GM18858 (cell line): ENCODE results near the gene AKIRIN1.
"Not testable (repeated sequence)": the region's sequence is repeated elsewhere in the genome, so short reads cannot be mapped to it uniquely, and the experiment has no call there.

Experiments used
- ATAC-seq: cut with Tn5 transposase; IDR thresholded peaks from one replicate; pipeline ENCODE4 v1.9.1; 2021; ENCODE audit not compliant: unreplicated experiment

The AKIRIN1 gene

GRCh38 chr1:38992412-38993111 lies 1.5 kb downstream of the AKIRIN1 start:
- ATAC-seq, result no peak

- no peak for ATAC-seq
Observed at GRCh38 chr1:38994196-38994595, 3.1 kb downstream of the AKIRIN1 start.

- no peak for ATAC-seq
Observed at GRCh38 chr1:38997034-38997900, 6.2 kb downstream of the AKIRIN1 start.

- ATAC-seq, result no peak
Observed at GRCh38 chr1:38997901-38998190, 6.8 kb downstream of the AKIRIN1 start.

GRCh38 chr1:39001516-39002421 lies 10.7 kb downstream of the AKIRIN1 start:
- ATAC-seq, result no peak

GRCh38 chr1:39003281-39003680 lies 12.2 kb downstream of the AKIRIN1 start:
- ATAC-seq, result no peak

GRCh38 chr1:39003794-39004193 lies 12.7 kb downstream of the AKIRIN1 start:
- no peak for ATAC-seq

GRCh38 chr1:39006287-39006686 lies 15.2 kb downstream of the AKIRIN1 start:
- ATAC-seq, result no peak

- ATAC-seq, result no peak
Observed at GRCh38 chr1:39006726-39007645, 15.9 kb downstream of the AKIRIN1 start.

- not testable (repeated sequence) for ATAC-seq
Observed at GRCh38 chr1:39014956-39015355, 23.9 kb downstream of the AKIRIN1 start.

- no peak for ATAC-seq
Observed at GRCh38 chr1:39016604-39017171, 25.6 kb downstream of the AKIRIN1 start.

- no peak for ATAC-seq
Observed at GRCh38 chr1:39017266-39017665, 26.2 kb downstream of the AKIRIN1 start.

GRCh38 chr1:39020494-39020893 lies 29.4 kb downstream of the AKIRIN1 start:
- ATAC-seq, result not testable (repeated sequence)

- ATAC-seq, result no peak
Observed at GRCh38 chr1:39021426-39021825, 30.4 kb downstream of the AKIRIN1 start.

GRCh38 chr1:39023140-39023539 lies 32.1 kb downstream of the AKIRIN1 start:
- no peak for ATAC-seq

GRCh38 chr1:39026051-39026865 lies 35.2 kb downstream of the AKIRIN1 start, which contains the start of gene NDUFS5:
Gene NDUFS5, plus strand, starts transcription at chr1:39026350. Its CDS starts 2,375 bp downstream, at chr1:39028725.
- ATAC-seq, result peak; percentile 66

GRCh38 chr1:39026866-39027507 lies 35.9 kb downstream of the AKIRIN1 start:
- no peak for ATAC-seq

GRCh38 chr1:39034114-39034654 lies 43.1 kb downstream of the AKIRIN1 start:
- no peak for ATAC-seq
